HG03565 (cell line): ENCODE data around the gene GRIK2.

Experiments used
- ATAC-seq: cut with Tn5 transposase; IDR thresholded peaks from one replicate; pipeline ENCODE4 v1.9.1; 2021; ENCODE audit warnings: mild to moderate bottlenecking, moderate library complexity; ENCODE audit not compliant: unreplicated experiment

GRIK2 gene

GRCh38 chr6:101400326-101401135 is 7.0 kb downstream of the GRIK2 start:
- no peak for ATAC-seq

- ATAC-seq, result no peak
Measured at GRCh38 chr6:101401171-101401570, 7.7 kb downstream of the GRIK2 start.

DNA sequence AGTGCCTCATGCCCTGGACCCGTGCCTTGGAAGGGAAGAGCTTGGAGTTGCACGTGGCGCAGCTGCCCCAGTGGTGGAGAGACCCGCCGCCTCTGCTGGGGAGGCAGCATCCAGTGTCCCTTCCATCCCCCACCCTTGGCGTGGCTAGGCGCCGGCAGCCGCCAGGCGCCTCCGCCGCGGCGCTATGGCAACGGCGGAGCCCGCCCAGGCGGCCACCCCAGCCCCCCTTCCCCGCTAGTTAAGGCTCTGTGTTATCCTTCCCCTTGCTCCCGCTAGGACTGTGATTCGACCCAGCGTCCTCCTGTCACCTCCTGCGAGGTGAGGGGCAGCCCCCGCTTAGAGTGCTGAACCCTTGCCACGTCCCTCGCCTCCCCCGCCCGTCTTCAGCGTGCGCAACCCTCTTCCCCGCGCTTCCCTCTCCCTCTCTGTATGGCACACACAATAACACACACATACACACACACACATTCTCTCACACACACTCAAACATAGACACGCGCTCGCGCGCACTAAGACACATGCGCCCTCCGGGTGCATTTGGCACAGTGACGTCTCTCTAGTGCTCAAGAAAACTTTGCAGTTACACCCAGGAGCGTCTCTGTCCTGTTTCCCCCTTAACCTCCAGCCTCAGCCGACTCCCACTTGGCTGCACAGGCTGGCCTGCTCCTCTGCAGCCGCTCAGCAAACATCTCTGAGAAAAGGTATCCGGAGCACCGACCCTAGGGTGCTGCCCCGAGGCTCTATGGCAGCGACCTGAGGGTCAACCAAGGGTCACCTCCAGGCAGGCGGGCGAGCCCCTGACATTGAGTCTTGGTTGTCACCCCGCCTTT is 8.5 kb downstream of the GRIK2 start:
- no peak for ATAC-seq

DNA sequence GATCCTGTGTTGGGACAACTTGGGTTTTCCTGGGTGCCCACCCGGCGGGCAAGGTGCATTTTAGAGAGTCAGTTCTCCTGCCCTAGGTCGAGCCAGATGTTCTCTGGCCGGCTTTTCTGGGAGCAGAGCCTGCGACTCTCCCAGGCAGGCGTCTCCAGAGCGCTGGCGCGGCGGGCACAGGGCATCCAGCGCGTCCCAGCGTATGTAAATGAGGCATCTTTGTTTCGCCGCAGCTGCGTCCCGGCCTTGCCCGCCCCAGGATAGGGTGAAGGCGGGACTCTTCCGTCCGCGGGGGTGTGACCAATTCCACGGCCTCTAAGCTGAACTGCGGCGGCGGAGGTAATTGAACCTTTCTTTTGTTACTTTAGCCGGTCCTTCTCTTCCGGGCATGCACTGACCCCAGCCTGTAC is 9.1 kb downstream of the GRIK2 start:
- ATAC-seq, result no peak

- ATAC-seq, result no peak
Measured at GRCh38 chr6:101403216-101403945, 9.9 kb downstream of the GRIK2 start.

GRCh38 chr6:101404775-101405174 is 11.3 kb downstream of the GRIK2 start:
- no peak for ATAC-seq

- ATAC-seq, result no peak
Measured at GRCh38 chr6:101413773-101414172, 20.3 kb downstream of the GRIK2 start.

GRCh38 chr6:101417900-101418299 is 24.4 kb downstream of the GRIK2 start:
- no peak for ATAC-seq

DNA sequence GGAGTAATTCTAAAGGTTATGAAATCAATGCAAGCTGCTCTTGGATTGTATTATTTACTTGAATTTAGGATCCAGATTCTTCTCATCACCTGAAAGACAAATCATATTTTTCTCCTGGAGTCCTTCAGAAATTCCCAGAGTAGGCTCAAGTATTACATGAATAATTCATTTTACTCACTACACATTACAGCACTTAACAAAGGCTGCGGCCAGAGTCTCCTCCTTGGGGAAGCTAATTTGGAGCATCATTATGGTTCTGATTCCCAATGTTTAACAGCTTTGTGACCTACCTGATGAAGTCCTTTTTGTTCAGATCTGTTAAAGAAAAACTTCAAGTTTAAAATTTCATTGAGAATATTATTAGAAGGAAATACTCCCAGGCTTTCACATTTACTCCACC is 28.7 kb downstream of the GRIK2 start:
- ATAC-seq, result no peak

DNA sequence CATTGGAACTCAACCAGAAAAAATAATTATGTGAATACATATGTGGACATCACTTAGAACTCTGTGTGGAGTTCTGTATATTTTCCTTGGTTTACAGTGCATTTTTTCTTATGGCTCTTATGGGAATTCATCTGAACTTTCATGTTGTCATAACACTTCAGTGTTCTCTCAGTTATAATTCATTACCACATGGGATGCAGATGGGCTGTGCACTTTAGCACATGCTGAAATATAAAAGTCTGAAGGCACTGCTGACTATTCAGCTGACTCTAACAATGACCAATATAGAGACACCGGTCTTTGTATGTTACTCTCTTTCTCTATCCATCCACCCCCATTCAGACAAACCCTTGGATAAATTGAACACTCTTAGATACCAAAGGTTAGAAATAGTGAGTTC is 29.3 kb downstream of the GRIK2 start:
- ATAC-seq, result no peak

GRCh38 chr6:101429270-101429669 is 35.8 kb downstream of the GRIK2 start:
- no peak for ATAC-seq

DNA sequence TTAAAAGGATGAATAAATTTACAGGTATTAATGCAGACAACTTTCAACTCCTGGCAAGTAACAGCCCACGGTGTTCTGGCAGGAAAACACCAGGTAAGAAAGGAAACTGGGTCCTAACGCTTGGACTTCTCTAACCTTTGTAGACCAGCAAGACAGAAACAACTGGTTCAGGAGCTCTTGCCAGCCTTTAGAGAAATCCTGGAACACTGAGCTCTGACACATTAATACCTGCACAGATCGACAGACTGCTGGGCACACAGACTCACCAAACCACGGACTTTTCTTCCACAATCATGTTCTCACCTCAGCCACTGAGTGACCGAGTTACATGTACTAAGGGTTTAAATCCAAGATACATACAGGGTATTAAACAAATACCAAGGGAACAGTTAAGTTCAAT is 36.3 kb downstream of the GRIK2 start:
- no peak for ATAC-seq

GRCh38 chr6:101433141-101433540 is 39.6 kb downstream of the GRIK2 start:
- no peak for ATAC-seq

GRCh38 chr6:101434601-101435000 is 41.1 kb downstream of the GRIK2 start:
- no peak for ATAC-seq

- no peak for ATAC-seq
Measured at GRCh38 chr6:101435038-101435437, 41.5 kb downstream of the GRIK2 start.

- no peak for ATAC-seq
Measured at GRCh38 chr6:101439790-101440189, 46.3 kb downstream of the GRIK2 start.

DNA sequence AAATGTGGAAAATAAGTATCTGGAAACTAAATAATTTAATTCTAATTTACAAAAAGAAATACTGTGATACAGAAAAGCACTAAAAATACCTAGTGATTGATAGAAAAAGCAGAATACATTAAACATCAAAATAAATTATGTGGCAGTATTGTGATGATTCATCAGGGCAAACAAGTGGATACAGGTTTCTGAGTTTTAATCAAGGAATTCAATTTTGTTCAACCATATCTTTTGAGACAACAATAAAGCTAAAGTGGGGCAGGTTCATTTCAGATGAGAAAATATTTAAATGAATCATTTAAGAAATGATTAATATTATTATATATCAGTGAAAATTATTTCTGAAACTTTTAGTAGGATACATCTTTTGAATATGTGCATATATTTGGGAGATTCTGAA is 49.8 kb downstream of the GRIK2 start:
- no peak for ATAC-seq

DNA sequence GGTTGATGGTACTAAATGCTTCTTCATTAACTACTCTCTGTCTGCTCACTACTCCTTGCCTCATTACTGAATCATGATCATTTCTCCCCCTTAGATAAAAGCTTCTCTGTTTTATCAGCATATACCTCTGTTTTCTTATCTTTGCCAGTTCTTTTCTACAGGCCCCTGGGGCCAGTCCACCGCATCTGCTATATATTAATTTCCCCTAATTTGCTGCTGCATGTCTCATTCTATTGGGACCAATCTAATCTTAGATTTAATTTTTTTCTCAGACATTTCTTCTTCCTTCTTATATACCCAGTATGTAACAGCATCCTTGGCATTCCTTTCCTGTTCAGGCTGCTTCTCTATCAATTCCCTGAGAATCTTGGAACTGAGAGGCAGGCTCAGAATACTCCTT is 51.2 kb downstream of the GRIK2 start:
- no peak for ATAC-seq

DNA sequence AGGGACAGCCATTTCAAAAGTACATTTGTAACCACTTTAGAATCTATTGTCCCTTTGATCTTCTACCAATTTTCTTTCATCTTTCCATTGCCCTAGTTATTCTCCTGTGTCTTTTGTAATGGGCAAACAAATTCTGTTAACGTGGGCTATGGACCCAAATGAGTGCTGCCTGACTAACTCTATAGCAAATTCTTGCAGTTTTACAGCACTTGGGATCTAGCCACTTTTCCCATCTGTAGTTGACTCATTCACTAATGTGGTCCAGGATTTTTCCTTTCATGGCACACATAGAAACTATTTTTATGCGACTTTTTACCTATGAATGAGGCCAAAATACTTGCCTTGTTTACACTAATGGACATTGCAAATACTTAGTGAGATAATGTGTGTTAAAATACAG is 52.0 kb downstream of the GRIK2 start:
- no peak for ATAC-seq

DNA sequence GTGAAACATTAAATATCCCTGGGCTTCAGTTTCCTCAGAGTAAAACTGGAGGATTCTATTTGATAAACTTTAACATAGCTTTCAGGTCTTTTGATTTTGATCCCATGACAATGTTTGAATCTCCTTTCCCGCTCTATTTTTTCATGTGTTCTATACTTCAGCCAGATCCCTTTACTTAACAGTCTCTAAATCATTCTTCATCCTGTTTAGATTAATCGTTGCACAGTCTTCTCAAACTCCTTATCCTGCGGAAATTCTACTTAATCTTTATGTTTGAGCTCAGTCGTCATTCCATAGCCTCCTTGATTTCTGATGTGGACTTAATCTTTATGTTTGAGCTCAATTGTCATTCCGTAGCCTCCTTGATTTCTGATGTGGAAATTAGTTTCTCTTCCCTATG is 57.4 kb downstream of the GRIK2 start:
- ATAC-seq, result no peak

DNA sequence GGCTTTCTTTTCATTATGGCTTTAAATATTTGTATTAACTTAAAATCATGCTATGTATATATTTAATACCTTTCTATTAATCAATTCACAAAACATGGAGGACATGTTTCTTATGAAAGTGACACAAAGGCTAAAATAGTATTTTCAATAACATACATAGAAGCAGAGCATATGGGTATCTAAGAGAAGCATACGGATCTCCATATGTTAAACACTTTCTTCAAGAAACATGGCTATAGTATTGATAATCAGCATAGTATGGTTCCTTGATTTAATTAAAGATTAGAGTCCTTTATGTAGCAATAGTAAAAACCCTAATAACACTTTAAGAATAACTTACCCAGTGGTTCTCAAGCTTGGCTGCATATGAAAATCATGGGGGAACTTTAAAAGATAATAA is 58.5 kb downstream of the GRIK2 start:
- ATAC-seq, result no peak

DNA sequence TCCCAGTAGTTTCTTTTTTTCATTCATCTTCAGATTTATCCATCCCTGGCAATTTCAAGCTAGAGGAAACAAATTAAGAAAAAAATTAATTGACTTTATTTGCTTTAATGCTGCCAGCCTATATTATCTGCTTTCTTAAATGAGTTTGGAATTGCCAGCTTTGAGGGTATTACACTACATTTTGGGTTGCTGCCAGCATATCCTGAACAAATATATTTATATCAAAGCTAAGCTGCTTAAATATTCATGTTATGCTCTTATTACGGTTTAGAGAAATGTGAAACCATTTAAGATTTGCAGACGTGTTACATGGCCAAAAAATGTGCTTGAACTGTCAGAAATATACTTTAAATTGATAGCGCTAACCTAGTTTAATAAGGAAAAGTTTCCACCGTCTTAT is 59.7 kb downstream of the GRIK2 start:
- no peak for ATAC-seq
